EL (cell line): ENCODE results near the gene CDC20B.
"Not testable (repeated sequence)": the region's sequence is repeated elsewhere in the genome, so short reads cannot be mapped to it uniquely, and the experiment has no call there.

Source experiments
- DNase-seq: peaks from one replicate; pipeline ENCODE4 v3.0.0-alpha.2; 2016

Gene CDC20B

DNA sequence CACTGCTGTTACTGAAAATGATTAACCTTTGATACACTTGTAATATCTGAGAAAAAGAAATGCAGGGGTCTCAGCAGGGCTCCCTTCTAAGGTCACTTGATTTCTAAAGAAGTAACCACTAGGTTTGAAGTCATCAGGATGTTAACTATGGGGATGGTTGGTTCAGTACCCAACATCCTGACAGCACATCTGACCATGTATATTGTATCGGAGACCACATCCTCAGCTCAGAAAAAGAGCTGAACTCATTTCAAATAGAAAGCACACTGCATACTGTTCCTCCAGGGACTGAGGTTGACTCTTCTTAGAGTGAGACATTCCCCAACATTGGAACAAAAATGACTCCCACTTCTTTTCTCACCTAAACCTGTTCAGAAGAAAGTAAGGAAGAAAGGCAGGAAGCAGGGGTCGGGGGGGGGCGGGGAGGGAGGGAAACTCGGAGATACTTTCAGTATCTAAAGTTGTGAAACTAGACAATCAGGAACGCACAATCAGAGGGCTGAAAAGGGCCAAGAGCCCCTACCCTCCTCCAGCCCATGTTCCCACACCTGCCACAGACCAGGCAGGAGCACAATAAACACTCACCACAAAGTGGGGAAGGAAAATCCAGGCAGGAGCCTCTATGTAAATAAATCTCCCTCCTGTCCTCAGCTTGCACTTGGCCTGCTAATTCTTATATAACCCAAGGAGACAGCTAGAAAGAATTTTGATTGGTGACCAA lies 71.3 kb downstream of the CDC20B start:
- DNase-seq, result no peak

GRCh38 chr5:55101148-55101547 lies 71.8 kb downstream of the CDC20B start:
- DNase-seq, result not testable (repeated sequence)

- DNase-seq, result no peak
Observed at GRCh38 chr5:55096861-55097260, 76.1 kb downstream of the CDC20B start.

GRCh38 chr5:55096182-55096581 lies 76.8 kb downstream of the CDC20B start:
- DNase-seq, result no peak

DNA sequence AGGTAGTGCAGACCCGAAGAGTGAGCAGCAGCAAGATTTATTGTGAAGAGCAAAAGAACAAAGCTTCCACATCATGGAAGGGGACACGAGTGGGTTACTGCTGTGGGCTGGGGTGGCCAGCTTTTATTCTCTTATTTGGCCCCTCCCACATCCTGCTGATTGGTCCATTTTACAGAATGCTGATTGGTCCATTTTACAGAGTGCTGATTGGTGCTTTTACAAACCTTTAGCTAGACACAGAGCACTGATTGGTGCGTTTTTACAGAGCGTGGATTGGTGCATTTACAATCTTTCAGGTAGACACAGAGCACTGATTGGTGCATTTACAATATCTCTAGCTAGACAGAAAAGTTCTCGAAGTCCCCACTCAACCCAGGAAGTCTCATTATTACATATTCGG lies 82.0 kb downstream of the CDC20B start:
- not testable (repeated sequence) for DNase-seq

GRCh38 chr5:55089301-55089700 lies 83.7 kb downstream of the CDC20B start:
- DNase-seq, result not testable (repeated sequence)

DNA sequence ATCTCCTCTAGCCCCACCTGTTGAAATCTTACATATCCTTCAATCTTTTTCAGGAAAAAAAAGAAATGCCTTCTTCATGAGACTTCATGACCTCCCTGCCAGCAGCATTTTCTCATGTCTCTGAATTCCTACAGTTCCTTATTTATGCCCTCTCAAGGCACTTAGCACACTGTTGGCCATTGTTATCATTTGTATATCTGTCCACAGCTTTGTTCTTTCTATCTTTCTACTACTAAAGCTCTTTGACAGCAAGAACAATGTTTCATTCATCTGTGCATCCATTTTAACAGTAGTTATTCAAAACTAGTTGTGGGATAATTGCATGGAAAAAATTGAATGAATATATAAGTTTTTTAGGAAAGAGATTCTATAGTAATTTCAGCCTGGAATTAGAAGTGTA lies 91.4 kb downstream of the CDC20B start:
- no peak for DNase-seq

- DNase-seq, result no peak
Observed at GRCh38 chr5:55073211-55073610, 99.8 kb downstream of the CDC20B start.

DNA sequence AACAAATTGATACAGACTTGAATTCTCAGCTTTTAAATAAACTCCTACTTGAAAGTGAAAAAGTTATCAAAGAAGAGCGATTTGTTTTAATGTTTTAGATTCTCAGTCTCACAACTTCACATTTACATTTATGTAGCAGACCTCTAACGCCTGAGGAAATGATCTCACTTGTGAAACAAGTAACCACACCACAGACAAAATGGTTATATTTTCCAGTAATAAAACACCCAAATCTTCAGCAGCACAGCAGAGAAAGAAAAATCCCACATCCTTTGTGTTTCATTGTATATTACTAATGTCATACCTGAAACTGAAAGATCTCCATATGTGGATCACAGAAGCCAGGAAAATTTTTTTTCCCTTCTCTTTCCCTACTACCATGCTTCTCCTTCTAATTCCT lies 100.3 kb downstream of the CDC20B start:
- DNase-seq, result no peak

GRCh38 chr5:55071413-55071812 lies 101.6 kb downstream of the CDC20B start:
- no peak for DNase-seq

- no peak for DNase-seq
Observed at GRCh38 chr5:55070968-55071367, 102.0 kb downstream of the CDC20B start.

GRCh38 chr5:55066277-55066676 lies 106.7 kb downstream of the CDC20B start:
- DNase-seq, result no peak

DNA sequence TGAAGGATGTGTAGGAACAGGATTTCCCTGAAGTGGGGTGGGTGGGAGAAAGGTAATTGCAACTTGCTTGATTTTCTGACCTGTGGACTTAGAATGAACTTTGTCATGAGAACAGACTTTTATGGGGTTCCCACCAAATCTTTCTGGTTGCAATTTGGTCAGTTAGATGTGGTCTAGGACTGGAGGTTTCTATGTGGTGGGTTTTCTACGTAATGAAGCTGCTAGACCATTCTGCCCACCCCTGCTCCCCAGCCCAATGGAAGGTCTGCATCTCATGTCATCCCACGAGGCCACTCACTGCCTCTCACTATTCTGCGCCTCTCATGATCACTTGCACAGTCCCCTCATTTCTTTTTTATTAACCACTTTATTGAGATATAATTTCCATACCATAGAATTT lies 108.5 kb downstream of the CDC20B start:
- no peak for DNase-seq

DNA sequence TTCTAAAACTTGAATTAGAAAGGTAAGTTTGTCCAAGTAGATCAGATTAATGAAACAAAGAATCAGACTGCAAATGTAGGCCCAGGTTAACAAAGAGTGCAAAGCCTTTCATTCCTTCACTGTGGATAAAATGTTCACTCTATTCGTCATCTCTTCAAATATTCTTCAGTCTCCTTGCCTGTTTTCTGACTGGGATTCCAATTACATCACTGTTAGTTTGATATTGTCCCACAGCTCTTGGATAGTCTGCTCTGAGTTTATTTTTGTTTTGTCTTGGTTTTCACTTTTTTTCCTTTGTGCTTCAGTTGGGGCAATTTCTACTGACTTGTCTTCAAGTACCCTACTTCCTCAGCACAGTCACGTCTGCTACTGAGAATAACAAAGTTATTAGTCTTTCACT lies 109.1 kb downstream of the CDC20B start:
- peak; percentile 65 for DNase-seq

GRCh38 chr5:55063220-55063863 lies 109.6 kb downstream of the CDC20B start:
- DNase-seq, result peak; percentile 87
